ENCODE measurements around the gene ME3.

ME3 gene

DNA sequence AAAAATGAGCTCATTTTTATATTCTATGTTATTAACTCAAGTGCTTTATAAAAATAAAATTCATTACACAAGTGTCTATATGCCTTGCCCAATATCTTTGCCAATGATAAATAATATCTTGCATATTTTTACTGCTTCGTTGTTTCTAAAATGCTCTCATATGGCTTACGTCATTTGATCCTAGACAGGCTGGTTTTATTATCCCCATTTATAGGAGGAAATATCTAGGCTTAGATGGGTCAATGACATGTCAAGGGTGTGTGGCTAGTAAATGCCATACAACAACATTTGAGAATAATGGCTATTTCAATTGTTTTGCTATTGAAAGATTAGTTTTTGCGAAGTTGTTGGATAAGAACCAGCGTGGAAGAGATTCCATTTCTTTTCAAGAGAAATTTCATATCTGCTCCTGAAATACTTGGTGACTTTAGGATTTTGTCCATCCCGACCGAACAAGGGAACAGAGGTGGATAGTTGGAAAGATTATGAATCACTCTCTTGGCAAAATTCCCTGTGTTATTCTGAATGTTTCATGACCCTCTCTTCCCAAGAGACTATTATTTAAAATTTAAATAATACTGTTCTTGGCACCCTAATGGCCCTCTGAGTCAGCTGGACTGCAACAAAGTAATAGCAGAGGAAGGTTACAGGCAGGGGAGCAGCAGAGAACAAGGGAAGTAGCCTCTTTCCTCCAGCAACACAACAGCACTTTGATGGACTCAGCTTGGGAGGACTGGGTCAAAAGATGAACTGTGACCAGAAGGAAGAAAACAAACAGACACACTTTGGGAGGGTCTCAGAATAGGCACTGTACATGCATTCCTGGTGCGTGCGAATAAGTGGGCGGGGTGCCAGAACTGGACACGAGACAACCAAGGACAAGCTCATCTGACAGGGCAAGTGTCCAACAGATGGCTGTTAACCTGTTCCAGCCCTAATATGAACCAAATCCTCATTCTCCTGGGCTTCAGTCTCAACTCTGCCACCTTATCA, 94.5 kb downstream of the ME3 start:
- Histone ChIP-seq H3K27me3 (ENCODE audit: insufficient read depth, insufficient read length) (no peaks in the 10 kb centered on the region), H3K9me3 (ENCODE audit: insufficient read depth, low read length) (no peaks in the 10 kb centered on the region), H3K4me1 (ENCODE audit: insufficient read depth, insufficient read length) (no peaks in the 10 kb centered on the region), H3K9ac (ENCODE audit: insufficient read length, low read depth) (no peak overlapping the region), H3K4me3 (ENCODE audit: insufficient read length, low read depth) (no peak overlapping the region), H3K36me3 (ENCODE audit: insufficient read depth, insufficient read length, low read length) (no peaks in the 10 kb centered on the region)
- TF ChIP-seq ZNF274 (IDR thresholded peaks at IDR 0.05; ENCODE audit: low read depth, low read length) (no peak), YY1 (IDR thresholded peaks at IDR 0.05; ENCODE audit: insufficient read depth, insufficient read length) (no peak), SUZ12 (IDR thresholded peaks at IDR 0.05; ENCODE audit: extremely low read depth, insufficient read depth, insufficient read length) (no peak)
- DNase-seq (ENCODE audit: low read depth, low spot score): no peak

DNA sequence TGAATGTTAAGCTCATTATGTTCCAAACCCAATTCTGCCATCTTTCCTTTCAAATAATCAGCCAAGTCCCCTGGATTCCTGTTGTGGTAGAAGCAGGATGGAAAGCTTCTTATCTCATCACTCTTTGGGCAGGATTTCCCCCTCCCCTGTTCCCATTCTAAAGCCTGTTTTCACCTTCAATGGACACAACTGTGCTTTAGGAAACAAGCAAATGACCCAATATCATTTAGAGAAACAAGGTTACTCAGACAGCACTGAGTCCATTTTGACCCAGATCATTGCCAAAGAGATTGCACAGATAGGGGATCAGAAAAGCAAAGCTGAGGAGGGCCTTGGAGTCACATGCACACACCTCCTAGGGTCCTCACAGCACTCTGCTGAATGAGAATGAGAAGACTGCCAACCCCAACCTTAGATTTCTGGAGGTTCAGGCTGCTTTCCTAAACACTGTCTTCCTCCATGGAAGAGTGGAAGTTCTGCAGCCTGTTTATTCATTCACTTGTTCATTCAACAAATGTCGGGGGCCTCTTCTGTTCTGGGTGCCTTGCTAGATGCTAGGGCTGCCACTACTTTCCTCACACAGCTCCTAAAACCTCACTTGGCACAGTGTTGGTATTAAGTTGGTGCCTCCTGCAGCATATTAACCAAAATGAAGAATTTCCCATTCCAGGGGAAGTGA, 95.3 kb downstream of the ME3 start:
- Histone ChIP-seq H3K36me3 (ENCODE audit: insufficient read depth, insufficient read length, low read length) (no peaks in the 10 kb centered on the region), H3K4me3 (ENCODE audit: insufficient read length, low read depth) (no peak overlapping the region), H3K9ac (ENCODE audit: insufficient read length, low read depth) (no peak overlapping the region), H3K27me3 (ENCODE audit: insufficient read depth, insufficient read length) (no peaks in the 10 kb centered on the region), H3K4me1 (ENCODE audit: insufficient read depth, insufficient read length) (no peaks in the 10 kb centered on the region), H3K9me3 (ENCODE audit: insufficient read depth, low read length) (no peaks in the 10 kb centered on the region)
- TF ChIP-seq ZNF274 (IDR thresholded peaks at IDR 0.05; ENCODE audit: low read depth, low read length): no peak
- no peak for TF ChIP-seq YY1 (IDR thresholded peaks at IDR 0.05; ENCODE audit: insufficient read depth, insufficient read length)
- TF ChIP-seq SUZ12 (IDR thresholded peaks at IDR 0.05; ENCODE audit: extremely low read depth, insufficient read depth, insufficient read length): no peak
- DNase-seq (ENCODE audit: low read depth, low spot score): no peak

DNA sequence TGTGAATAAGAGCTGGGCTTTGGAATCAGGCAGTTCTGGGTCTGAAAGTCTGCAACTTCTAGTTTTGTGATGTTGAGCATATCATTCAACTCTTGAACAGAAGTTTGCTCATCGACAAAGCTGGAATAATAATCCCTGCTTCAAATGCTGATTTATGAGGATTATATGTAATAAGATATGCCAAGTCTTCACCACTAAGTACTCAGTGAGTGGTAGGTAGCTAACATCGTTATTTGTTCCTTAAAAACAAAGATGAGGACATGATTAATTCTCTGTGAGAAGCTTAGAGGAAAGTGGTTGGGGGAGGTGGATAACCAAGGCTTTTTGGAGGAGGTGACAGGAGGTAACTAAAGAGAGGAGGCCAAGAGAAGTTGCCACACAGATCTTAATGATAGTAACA, 96.5 kb downstream of the ME3 start:
- no peak for TF ChIP-seq YY1 (IDR thresholded peaks at IDR 0.05; ENCODE audit: insufficient read depth, insufficient read length)
- TF ChIP-seq ZNF274 (IDR thresholded peaks at IDR 0.05; ENCODE audit: low read depth, low read length): no peak
- no peak for TF ChIP-seq SUZ12 (IDR thresholded peaks at IDR 0.05; ENCODE audit: extremely low read depth, insufficient read depth, insufficient read length)
- Histone ChIP-seq H3K9ac (ENCODE audit: insufficient read length, low read depth) (no peak overlapping the region), H3K4me1 (ENCODE audit: insufficient read depth, insufficient read length) (no peaks in the 10 kb centered on the region), H3K4me3 (ENCODE audit: insufficient read length, low read depth) (no peak overlapping the region), H3K9me3 (ENCODE audit: insufficient read depth, low read length) (no peaks in the 10 kb centered on the region), H3K36me3 (ENCODE audit: insufficient read depth, insufficient read length, low read length) (no peaks in the 10 kb centered on the region), H3K27me3 (ENCODE audit: insufficient read depth, insufficient read length) (no peaks in the 10 kb centered on the region)
- no peak for DNase-seq (ENCODE audit: low read depth, low spot score)

DNA sequence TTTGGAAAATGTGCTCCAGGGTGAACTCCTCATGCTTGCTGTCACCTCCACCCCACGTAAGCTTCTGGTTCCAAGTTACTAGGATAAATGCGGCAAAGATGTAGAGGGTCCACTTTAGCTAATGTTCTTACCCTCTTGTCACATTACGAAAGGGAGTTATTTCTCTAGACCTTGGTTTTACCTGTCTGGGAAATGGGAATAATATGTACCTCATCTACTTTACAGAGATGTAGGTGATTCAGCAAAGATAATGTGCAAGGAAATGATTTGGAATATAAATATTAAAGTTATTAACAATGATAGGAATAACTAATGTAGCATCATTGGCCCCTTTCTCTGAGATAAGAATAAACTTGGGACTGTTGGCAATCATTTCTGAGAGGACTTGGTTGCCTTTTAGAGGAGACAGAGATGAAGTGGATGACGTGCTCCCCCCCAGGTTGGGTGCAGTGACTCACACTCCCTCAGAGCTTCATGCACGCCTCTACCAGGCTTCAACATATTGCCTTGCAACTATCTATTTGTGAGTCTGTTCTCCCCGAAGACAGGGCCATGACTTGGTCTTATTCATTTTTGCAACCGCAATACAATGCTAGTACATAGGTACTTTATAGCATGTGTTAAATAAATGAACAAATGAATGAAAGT, 97.1 kb downstream of the ME3 start:
- DNase-seq (ENCODE audit: low read depth, low spot score): no peak
- Histone ChIP-seq H3K4me1 (ENCODE audit: insufficient read depth, insufficient read length) (no peaks in the 10 kb centered on the region), H3K27me3 (ENCODE audit: insufficient read depth, insufficient read length) (no peaks in the 10 kb centered on the region), H3K36me3 (ENCODE audit: insufficient read depth, insufficient read length, low read length) (no peaks in the 10 kb centered on the region), H3K4me3 (ENCODE audit: insufficient read length, low read depth) (no peak overlapping the region), H3K9me3 (ENCODE audit: insufficient read depth, low read length) (no peaks in the 10 kb centered on the region), H3K9ac (ENCODE audit: insufficient read length, low read depth) (no peak overlapping the region)
- TF ChIP-seq YY1 (IDR thresholded peaks at IDR 0.05; ENCODE audit: insufficient read depth, insufficient read length) (no peak), ZNF274 (IDR thresholded peaks at IDR 0.05; ENCODE audit: low read depth, low read length) (no peak), SUZ12 (IDR thresholded peaks at IDR 0.05; ENCODE audit: extremely low read depth, insufficient read depth, insufficient read length) (no peak)

DNA sequence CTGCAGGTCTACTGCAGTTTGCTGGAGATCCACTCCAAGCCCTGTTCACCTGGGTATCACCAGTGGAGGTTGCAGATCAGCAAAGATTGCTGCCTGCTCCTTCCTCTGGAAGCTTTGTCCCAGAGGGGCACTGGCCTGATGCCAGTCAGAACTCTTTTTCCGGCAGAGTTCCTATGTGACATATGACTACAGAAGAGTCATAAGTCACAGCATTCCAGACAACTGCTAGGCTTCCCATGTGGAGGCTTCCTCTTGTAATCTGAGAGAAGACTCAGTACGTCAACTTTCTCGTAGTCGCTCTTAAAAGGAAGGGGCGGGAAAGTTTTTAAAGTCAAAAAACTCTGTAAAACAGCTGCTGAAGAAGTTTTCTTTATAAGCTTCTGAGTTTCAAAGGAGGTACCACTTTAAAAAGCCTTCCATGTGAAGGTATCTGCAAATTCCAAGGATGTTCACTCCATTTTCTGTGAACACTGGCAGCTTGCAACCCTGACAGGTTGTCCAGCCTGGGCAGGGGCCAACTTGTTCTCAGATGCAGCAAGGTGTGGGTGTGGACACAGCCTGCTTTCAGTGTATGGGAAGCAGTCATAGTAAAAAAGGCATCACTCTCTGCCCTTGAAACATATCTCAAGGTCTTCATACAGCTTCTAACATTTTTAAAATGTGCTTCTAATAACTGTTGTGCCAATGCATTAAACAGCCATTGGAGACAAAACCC, 97.8 kb downstream of the ME3 start:
- H3K36me3 ChIP-seq (ENCODE audit: insufficient read depth, insufficient read length, low read length): no peaks in the 10 kb centered on the region

DNA sequence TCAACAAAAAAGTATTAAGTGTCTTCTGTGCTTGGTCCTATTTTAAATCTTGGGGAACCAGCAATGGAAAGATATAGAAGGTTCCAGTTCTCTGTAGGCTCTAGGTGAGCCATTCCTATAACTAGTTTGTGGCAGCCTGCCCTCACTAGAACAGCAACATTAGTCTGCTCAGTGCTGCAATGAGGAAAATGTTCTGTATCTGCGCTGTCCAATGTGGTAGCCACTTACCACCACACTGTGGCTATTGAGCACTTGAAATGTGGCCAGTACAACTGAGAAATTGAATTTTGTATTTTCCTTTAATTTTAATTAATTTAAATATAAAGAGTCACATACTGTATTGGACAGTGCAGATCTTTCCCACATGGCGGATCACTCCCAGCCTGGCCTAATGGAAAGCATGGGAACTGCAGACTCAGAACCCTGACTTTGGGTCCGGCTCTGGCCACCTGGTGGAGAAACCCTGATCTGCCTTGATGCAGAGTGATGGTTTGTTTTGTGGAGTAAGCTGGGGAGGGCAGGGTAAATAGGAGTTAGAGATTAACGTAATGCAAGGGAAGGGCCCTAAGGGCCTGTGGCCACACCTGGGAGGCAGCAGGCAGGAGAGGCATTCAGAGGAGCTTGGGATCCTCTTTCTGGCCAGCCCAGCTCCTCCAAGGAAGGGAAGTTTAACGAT, 101.0 kb downstream of the ME3 start:
- Histone ChIP-seq H3K36me3 (ENCODE audit: insufficient read depth, insufficient read length, low read length) (no peaks in the 10 kb centered on the region), H3K9ac (ENCODE audit: insufficient read length, low read depth) (no peak overlapping the region), H3K4me3 (ENCODE audit: insufficient read length, low read depth) (no peak overlapping the region), H3K4me1 (ENCODE audit: insufficient read depth, insufficient read length) (no peaks in the 10 kb centered on the region), H3K27me3 (ENCODE audit: insufficient read depth, insufficient read length) (no peaks in the 10 kb centered on the region), H3K9me3 (ENCODE audit: insufficient read depth, low read length) (no peaks in the 10 kb centered on the region)
- DNase-seq (ENCODE audit: low read depth, low spot score): peak; percentile 68
- TF ChIP-seq SUZ12 (IDR thresholded peaks at IDR 0.05; ENCODE audit: extremely low read depth, insufficient read depth, insufficient read length) (no peak), ZNF274 (IDR thresholded peaks at IDR 0.05; ENCODE audit: low read depth, low read length) (no peak), YY1 (IDR thresholded peaks at IDR 0.05; ENCODE audit: insufficient read depth, insufficient read length) (no peak)

More for the DNA sequence above, 97.8 kb downstream of the ME3 start:
- no peak overlapping the region for H3K9ac ChIP-seq (ENCODE audit: insufficient read length, low read depth)
- DNase-seq (ENCODE audit: low read depth, low spot score): no peak
- TF ChIP-seq YY1 (IDR thresholded peaks at IDR 0.05; ENCODE audit: insufficient read depth, insufficient read length) (no peak), ZNF274 (IDR thresholded peaks at IDR 0.05; ENCODE audit: low read depth, low read length) (no peak), SUZ12 (IDR thresholded peaks at IDR 0.05; ENCODE audit: extremely low read depth, insufficient read depth, insufficient read length) (no peak)
- H3K27me3 ChIP-seq (ENCODE audit: insufficient read depth, insufficient read length): no peaks in the 10 kb centered on the region
- no peak overlapping the region for H3K4me3 ChIP-seq (ENCODE audit: insufficient read length, low read depth)
- H3K4me1 ChIP-seq (ENCODE audit: insufficient read depth, insufficient read length): no peaks in the 10 kb centered on the region
- H3K9me3 ChIP-seq (ENCODE audit: insufficient read depth, low read length): no peaks in the 10 kb centered on the region
